Eye (tissue), 1 donor: ENCODE results near the gene RNASE11.
"Not testable (repeated sequence)": the region's sequence is repeated elsewhere in the genome, so short reads cannot be mapped to it uniquely, and the experiment has no call there.

Source experiments
- DNase-seq: peaks from one replicate; pipeline ENCODE4 v3.0.0-alpha.2; 2015

Gene RNASE11

DNA sequence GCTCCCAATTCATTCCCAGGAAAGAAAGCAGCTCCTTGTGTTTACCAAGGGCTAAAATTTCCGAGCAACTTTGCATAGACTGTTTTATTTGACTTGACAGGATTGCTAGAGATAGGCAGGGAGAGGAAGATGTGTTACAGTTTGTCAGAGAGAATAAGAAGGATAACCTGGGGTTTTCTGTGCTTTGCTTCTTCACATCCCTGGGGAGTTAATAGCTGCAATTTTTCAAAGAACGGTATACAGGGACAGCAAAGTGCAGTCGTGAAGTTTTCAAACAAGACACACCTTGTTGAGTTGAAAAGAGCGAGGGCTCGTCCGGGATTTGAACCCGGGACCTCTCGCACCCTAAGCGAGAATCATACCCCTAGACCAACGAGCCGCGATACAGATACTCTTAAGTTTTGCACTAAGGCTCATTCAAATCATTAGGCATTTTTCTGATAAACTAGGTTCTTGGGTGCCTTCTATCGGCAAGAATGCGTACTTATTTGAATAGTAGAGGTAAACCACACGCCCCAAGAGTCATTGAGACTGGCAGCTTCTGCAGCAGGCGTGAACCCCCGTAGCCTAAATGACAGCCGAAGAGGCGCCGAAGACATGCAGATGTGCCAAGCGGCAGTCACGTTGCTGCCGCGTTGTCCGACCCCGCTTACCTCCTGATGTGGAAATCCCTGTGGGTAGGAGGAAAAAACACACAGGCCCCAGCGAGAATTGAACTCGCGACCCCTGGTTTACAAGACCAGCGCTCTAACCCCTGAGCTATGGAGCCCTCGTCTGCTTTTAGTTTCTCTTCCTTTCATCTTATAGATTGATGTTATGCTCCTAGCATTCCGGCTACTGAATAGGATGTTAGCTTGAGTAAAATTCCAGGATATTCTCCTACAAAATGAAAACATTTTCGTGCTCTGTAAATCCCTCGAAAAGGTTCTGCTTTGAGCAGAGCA is 25.6 kb upstream of the RNASE11 start:
- peak; percentile 97 for DNase-seq

DNA sequence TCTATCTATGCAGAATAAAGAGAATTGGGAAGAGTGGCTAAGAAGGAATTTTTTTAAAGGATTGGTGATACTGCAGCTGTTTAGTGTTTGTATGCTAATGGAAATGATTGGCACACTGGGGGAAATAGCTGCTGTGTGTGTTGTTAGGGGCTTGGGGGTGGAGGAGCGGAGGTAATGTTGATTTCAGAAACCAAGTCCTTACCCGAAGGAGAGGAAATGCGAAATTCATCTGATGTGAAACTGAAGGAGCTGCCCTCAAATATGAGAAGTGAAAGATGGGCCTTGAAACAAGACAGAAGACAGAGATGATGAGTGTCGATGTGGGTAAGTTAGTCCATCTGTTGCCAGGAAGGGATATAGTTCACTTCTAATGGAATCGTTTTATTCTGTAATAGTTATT is 24.6 kb upstream of the RNASE11 start:
- DNase-seq, result no peak

DNA sequence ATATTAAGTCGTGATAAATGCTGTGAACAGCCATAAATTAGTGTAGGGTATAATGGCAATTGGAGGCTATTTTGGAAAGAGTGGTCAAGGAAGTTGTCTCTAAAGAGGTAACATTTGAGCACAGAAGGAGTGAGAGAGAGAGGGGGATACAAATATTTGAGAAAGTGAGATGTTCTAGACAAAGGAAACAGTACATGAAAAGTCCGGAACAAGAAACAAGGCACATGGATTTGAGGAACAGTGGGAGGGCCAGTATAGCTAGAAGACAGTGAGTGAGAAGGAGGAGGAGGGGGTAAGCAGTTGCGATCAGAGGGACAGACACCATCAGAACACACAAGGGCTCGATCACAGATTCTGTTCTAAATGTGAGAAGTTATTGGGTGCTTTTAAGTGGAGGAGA is 23.5 kb upstream of the RNASE11 start:
- DNase-seq, result no peak

GRCh38 chr14:20610002-20610765 is 22.4 kb upstream of the RNASE11 start:
- DNase-seq, result peak; percentile 94

GRCh38 chr14:20609215-20610001 is 21.6 kb upstream of the RNASE11 start:
- peak; percentile 97 for DNase-seq

GRCh38 chr14:20608383-20609110 is 20.7 kb upstream of the RNASE11 start:
- no peak for DNase-seq

DNA sequence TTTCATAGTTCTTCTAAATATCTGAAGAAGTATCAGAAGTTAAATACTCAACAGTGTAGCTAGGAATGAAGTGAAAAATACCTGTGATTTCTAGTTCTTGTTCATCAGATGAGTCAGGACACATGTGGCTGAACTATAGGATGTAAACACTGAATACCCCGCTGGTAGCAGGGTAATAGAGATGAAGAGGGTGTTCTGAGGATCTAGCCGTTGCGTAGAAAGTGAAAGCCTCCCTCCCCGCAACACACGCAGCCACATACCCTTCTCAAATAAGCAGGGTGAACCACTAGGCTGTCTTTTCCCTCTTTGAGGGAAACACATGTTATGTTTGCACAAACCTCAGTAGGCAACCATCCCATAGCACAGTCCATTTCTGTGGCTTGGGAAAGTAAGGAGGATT is 19.8 kb upstream of the RNASE11 start:
- no peak for DNase-seq

- DNase-seq, result no peak
Observed at GRCh38 chr14:20606902-20607242, 19.1 kb upstream of the RNASE11 start.

DNA sequence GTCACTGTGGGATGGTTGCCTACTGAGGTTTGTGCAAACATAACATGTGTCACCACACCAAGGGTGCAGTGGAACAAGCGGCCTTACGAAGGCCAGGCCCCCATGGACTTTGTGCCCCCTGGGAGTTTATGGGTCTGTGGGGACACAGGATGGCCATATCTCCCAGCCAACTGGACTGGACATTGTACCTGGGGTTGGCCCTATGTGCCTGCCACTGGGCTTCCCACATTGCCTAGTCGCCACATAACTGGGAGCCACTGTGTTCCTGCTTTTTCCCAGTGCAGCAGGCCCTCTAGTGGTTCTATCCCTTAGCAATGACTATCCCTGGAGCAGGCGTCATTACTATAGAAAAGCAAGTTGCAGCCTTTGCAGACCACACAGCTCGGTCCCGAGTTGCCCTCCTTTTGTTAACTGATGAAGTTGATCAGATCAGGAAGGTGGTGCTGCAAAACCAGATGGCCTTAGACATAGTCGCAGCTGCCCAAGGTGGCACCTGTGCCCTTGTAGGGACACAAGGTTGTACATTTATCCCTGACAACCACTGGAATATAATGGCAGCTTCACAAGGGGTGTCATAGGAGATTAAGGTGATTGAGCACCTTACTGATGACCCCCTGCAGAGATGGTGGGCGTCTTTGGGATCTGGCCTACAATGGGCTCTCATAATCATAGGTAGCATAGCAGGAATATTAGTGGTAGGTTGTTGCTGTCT is 18.5 kb upstream of the RNASE11 start:
- DNase-seq, result peak; percentile 38

DNA sequence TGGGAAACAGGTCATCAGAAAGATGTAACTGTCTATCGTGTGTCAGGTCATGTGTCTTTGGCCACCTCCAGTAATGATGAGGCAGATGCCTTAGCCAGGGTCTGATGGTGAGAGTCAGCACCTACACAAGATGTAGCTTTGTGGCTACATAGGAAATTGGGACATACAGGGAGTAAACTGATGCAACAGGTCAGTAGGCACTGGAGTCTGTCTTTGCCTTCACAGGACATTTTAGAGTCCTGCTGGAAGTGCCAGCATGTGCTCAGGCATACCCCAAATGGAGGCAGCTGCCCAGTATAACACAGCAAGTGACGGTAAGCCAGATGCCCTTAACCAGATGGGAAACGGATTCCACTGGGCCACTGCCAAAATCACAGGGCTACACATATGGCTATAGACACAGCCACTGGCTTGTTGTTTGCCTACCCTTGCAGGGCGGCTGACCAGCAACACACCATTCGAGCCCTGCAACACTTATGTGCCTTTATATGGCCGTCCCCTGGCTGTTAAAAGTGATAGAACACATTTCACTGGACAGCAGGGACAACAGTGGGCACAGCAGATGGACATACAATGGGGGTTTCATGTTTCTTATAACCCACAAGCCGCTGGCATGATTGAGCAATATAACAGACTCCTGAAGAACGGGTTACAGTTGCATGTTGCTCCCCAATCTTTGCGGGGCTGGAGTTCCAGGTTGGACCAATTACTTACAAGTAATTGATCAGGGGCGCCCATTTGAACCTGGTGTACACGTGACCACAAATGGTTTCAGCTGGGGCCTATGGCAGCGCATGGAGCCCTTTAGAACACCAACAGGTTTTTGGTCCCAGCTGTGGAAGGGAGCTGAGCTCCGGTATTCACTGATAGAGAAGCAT is 16.3 kb upstream of the RNASE11 start:
- no peak for DNase-seq

DNA sequence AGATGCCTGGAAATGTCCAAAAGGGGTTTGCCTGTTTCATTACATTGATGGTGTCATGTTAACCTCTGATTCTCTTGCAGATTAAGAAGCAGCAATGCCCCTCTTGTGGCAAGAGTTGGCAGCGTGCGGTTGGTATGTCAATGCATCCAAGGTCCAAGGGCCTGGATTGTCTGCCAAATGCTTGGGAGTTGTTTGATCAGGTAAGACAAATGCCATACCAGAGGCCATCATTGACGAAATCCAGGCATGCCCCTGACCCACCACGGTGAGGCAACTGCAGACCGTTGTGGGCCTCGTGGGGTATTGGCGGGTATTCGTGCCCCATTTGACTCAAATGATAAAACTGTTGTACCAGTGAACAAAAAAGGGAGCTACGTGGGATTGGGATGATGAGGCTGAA is 14.8 kb upstream of the RNASE11 start:
- no peak for DNase-seq

DNA sequence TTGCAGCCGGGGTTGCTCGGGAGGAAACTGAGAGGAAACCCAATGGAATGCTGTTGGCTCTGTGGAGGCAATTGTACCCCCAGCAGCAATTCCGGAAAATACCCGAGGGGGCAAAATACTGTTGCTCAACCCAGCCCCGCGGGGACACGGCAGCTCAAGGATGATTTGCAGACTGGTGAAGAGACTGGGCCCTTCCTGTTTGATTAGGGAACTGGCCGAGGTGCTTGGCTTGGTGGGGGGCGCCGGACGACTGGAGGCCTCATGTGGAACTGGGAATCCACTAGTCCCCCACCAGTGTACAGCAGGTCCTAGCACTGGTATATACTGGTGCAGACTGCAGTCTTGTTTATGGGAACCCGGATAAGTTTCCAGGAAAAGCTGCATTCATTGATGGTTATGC is 13.7 kb upstream of the RNASE11 start:
- DNase-seq, result no peak

GRCh38 chr14:20597108-20597507 is 9.3 kb upstream of the RNASE11 start:
- no peak for DNase-seq

- DNase-seq, result not testable (repeated sequence)
Observed at GRCh38 chr14:20595726-20596125, 7.9 kb upstream of the RNASE11 start.

DNA sequence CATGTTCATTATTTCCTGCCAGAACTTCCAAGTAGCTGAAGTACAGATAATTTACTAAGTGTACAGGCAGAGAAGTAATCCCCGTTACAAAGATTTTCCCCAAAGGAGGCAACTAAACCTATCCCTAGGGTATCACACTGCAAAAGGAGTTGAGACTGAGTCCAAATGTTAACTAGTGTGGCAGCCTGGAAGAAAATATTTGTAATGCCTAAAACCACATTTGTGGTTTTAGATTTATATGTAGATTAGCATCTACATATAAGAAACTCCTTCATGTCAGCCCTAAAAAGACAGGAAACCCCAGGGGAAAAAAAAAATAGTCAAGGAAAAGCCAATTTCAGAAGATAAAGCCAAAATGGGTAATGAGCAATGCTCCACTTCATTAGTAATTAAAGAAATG is 4.8 kb upstream of the RNASE11 start:
- DNase-seq, result no peak

DNA sequence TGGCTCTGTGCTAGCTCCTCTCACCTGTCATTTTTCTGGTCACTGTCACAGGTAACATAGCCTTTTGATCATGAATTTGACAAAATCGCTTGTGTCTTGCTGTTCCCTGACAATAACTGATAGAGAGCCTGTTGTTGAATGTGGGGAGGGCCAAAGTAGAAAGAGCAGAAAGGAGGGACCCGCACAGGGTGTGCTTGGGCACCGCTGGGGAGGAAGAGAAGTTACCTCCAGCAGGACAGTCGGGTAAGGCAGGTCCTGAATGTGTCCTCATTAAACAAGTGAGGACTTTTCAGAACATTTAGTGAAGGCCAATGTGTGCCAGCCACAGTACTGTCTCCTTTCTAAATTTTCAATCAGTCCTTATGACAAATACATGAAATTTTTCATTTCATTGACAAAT is 3.4 kb upstream of the RNASE11 start, which contains the start of gene RNASE12:
Gene RNASE12 (minus strand): TSS at position 142 of the 400 bp plus-strand sequence. CDS start 653 bp downstream, outside the sequence.
- DNase-seq, result no peak

DNA sequence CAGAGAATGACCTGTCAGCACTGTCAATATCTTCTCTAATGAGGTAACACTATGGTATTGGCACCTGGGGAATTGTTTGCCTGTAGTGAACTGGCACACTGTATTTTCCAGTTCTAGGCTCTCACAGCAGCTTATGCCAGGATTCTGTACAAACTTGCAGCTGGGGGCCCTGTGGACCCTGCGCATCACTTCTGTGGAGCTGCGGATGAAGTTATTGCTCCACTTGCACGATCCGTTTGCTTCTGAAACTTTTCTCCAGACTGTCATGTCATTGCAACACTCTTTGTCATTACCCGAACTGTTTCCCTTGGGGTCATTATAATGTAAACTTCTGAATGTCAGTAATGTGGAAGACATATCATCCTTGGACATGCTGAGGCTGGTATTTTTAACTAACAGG is 3.9 kb downstream of the RNASE11 start:
- no peak for DNase-seq

GRCh38 chr14:20583142-20583541 is 4.7 kb downstream of the RNASE11 start:
- DNase-seq, result no peak

DNA sequence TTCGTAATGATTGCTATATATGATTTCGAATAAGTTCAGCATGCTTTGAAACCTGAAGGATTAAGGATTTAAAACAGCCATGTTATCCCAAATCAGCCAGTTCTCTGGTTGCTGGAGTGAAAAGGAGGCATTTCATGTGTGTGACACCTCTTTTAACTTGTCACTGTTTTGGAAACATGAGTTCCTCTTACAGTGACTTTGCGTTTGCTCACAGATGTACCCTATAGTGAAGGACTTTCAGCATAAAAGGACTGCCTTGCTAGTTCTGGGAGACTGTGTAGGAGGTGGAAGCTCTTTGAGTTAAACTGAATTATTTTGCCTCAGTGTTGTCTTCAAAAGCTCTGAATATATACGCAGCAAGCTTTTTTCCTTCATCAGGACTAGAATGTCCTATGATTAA is 7.6 kb downstream of the RNASE11 start:
- DNase-seq, result no peak

- DNase-seq, result no peak
Observed at GRCh38 chr14:20578784-20579502, 8.9 kb downstream of the RNASE11 start.
